ENCODE data around the gene ATG14. TPM values are rescaled to one million over a fixed set of nuclear protein-coding genes. Genes with fewer than 3 reads are reported as not detected.

ATG14 gene
- total RNA-seq, 1 donor from 2014 or later = 11.4 TPM

- H3K4me1 Mint-ChIP-seq (ENCODE audit: unreplicated experiment) = peaks cover 5% of the 10 kb centered on the region
- TF ChIP-seq CTCF (conservative IDR thresholded peaks at IDR 0.05) = no peak
- H3K27ac Mint-ChIP-seq = no peak overlapping the region
- no peaks in the 10 kb centered on the region for H3K27me3 Mint-ChIP-seq
- peaks cover 3% of the 10 kb centered on the region for H3K36me3 Mint-ChIP-seq
- no peak for DNase-seq (ENCODE audit: extremely low spot score, unreplicated experiment)
- H3K9me3 Mint-ChIP-seq = no peaks in the 10 kb centered on the region
- no peak overlapping the region for H3K4me3 Mint-ChIP-seq
Observed at GRCh38 chr14:55355922-55356321, 55.7 kb downstream of the ATG14 start.

- peak; percentile 70 for TF ChIP-seq CTCF (conservative IDR thresholded peaks at IDR 0.05)
- H3K9me3 Mint-ChIP-seq = no peaks in the 10 kb centered on the region
- H3K4me1 Mint-ChIP-seq (ENCODE audit: unreplicated experiment) = peaks cover 5% of the 10 kb centered on the region
- no peak overlapping the region for H3K4me3 Mint-ChIP-seq
- no peaks in the 10 kb centered on the region for H3K27me3 Mint-ChIP-seq
- no peak for DNase-seq (ENCODE audit: extremely low spot score, unreplicated experiment)
- peaks cover 8% of the 10 kb centered on the region for H3K36me3 Mint-ChIP-seq
- H3K27ac Mint-ChIP-seq = peak overlapping the region; percentile 61
Observed at GRCh38 chr14:55354500-55354899, 57.1 kb downstream of the ATG14 start.

- no peak for TF ChIP-seq CTCF (conservative IDR thresholded peaks at IDR 0.05)
- H3K36me3 Mint-ChIP-seq = peaks cover 6% of the 10 kb centered on the region
- no peak overlapping the region for H3K4me3 Mint-ChIP-seq
- peaks cover 11% of the 10 kb centered on the region for H3K4me1 Mint-ChIP-seq (ENCODE audit: unreplicated experiment)
- DNase-seq (ENCODE audit: extremely low spot score, unreplicated experiment) = no peak
- H3K27ac Mint-ChIP-seq = peak overlapping the region; percentile 61
- no peaks in the 10 kb centered on the region for H3K9me3 Mint-ChIP-seq
- no peaks in the 10 kb centered on the region for H3K27me3 Mint-ChIP-seq
Observed at GRCh38 chr14:55353686-55354467, 57.8 kb downstream of the ATG14 start.

- Mint-ChIP-seq H3K36me3 (peaks cover 6% of the 10 kb centered on the region), H3K27ac (peak overlapping the region; percentile 16)
Observed at GRCh38 chr14:55352201-55352600, 59.4 kb downstream of the ATG14 start.

GRCh38 chr14:55351111-55351510 is 60.5 kb downstream of the ATG14 start:
- no peak overlapping the region for H3K27ac Mint-ChIP-seq
- TF ChIP-seq CTCF (conservative IDR thresholded peaks at IDR 0.05) = no peak
- no peak for DNase-seq (ENCODE audit: extremely low spot score, unreplicated experiment)
- H3K9me3 Mint-ChIP-seq = no peaks in the 10 kb centered on the region
- H3K4me3 Mint-ChIP-seq = no peak overlapping the region
- peaks cover 24% of the 10 kb centered on the region for H3K4me1 Mint-ChIP-seq (ENCODE audit: unreplicated experiment)
- peaks cover 6% of the 10 kb centered on the region for H3K36me3 Mint-ChIP-seq
- H3K27me3 Mint-ChIP-seq = no peaks in the 10 kb centered on the region

More at GRCh38 chr14:55352201-55352600, 59.4 kb downstream of the ATG14 start:
- no peaks in the 10 kb centered on the region for H3K27me3 Mint-ChIP-seq
- H3K4me3 Mint-ChIP-seq = no peak overlapping the region
- no peak for DNase-seq (ENCODE audit: extremely low spot score, unreplicated experiment)
- H3K9me3 Mint-ChIP-seq = no peaks in the 10 kb centered on the region
- peaks cover 21% of the 10 kb centered on the region for H3K4me1 Mint-ChIP-seq (ENCODE audit: unreplicated experiment)
- no peak for TF ChIP-seq CTCF (conservative IDR thresholded peaks at IDR 0.05)
